Activated CD4-positive, alpha-beta T cell treated with anti-CD3 and anti-CD28 coated beads for 36 hours (primary cell): ENCODE measurements around the gene SSH3. TPM values are rescaled to one million over a fixed set of nuclear protein-coding genes. Genes with fewer than 3 reads are reported as not detected.
A peak's percentile ranks its signal among the peaks of the same experiment; 100 is the strongest.

Experiments used
- ATAC-seq: fragments of 200-7000 bp; cut with Tn5 transposase; one replicate; pipeline ENCODE4 v1.10.0; 2021; ENCODE audit warnings: mild to moderate bottlenecking, moderate library complexity
- CTCF ChIA-PET: fragments of 350-600 bp; sonication (Branson Sonifier 250); formaldehyde crosslinking; loops from one replicate; lab custom pipeline; 2021; ENCODE audit warnings: antibody characterized with exemption; lab: Charles Lee
- POLR2A ChIA-PET: fragments of 350-600 bp; sonication (Branson Sonifier 250); formaldehyde crosslinking; loops from one replicate; lab custom pipeline; 2021; ENCODE audit warnings: antibody characterized with exemption, inconsistent platforms; lab: Charles Lee
- DNase-seq: peaks from one replicate; pipeline ENCODE4 v3.0.0-alpha.2; 2020
- H3K27ac Mint-ChIP-seq: one replicate; pipeline ENCODE4 v1.8.0; 2021; ENCODE audit warnings: mixed read lengths
- H3K27me3 Mint-ChIP-seq: one replicate; pipeline ENCODE4 v1.8.0; 2021; ENCODE audit warnings: mixed read lengths
- H3K36me3 Mint-ChIP-seq: one replicate; pipeline ENCODE4 v1.8.0; 2021; ENCODE audit warnings: low read depth, mixed read lengths
- H3K4me1 Mint-ChIP-seq: one replicate; pipeline ENCODE4 v1.8.0; 2021; ENCODE audit warnings: mixed read lengths
- H3K4me3 Mint-ChIP-seq: one replicate; pipeline ENCODE4 v1.8.0; 2021; ENCODE audit warnings: mild to moderate bottlenecking, moderate library complexity, mixed read lengths
- H3K9me3 Mint-ChIP-seq: one replicate; pipeline ENCODE4 v1.8.0; 2021; ENCODE audit warnings: low read depth, mixed read lengths
- intact Hi-C, 2 experiments: fragments of 100-400 bp; cut with DNase I in 1 of 2; cut with micrococcal nuclease in 1 of 2; formaldehyde crosslinking; loops; one replicate each; pipeline versions ENCODE4 v1.14.2 to v1.15.1; 2022 to 2024; cut with DNase I, micrococcal nuclease
- total RNA-seq, 2 experiments: library from RNA; stranded (reverse); gene quantifications; one replicate each; pipeline ENCODE4 v1.2.3, GENCODE V29; 2021

SSH3 gene
- total RNA-seq, 2 experiments from 2014 or later = 6.0 to 11.1 TPM

DNA sequence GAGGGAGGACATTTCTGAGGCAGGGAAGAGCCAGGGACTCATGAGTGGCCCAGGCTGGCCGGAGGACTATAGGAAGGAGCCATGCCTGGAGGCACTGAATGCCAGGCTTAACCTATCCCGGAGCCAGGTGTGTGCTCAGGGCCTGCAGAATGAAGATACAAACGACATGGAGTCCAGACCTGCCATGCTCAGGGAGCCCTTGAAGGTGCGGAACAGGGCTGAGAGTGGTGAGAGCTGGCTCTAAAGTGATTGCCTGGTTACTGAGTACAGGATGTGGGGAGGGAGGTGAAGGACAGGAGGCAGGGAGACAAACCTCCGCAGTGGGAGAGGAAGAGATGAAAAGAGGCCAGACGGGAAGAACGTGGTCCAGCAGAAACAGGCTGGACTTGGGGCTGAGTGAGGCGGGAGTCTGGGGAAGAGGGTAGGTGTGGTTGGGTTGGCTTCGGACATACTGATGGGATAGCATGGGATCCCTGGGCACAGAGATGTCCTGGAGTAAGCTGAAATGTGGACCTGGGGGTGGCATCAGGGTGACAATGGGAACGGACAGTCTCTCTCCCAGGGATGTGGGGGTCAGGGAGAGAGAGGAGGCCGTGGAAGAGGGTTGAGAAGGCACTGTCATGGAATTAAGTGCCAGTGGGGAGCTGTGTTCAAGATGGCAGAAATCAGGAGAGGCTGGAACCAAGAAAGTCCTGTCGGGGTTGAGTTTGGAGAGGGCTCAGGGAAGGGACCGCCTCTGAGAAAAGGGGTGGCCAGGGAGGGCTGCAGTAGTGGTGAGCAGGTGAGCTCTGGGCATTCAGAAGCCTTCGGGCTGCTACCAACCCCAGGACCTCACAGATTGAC is 15.8 kb upstream of the SSH3 start:
- Mint-ChIP-seq H3K27me3 (no peaks in the 10 kb centered on the region), H3K4me1 (peaks cover 49% of the 10 kb centered on the region), H3K36me3 (peaks cover 50% of the 10 kb centered on the region), H3K9me3 (no peaks in the 10 kb centered on the region), H3K27ac (peak overlapping the region; percentile 97), H3K4me3 (peak overlapping the region; percentile 64)
- ATAC-seq (peak; percentile 35), DNase-seq (peak; percentile 59)
- intact Hi-C loops = loop anchor here (1.0 to 5.0 kb wide), 14 partner anchors 10 to 671 kb away; partner anchors contain the start of genes CDK2AP2 (in 1 of the 2), GSTP1 (in 1 of the 2), LRFN4 (in 1 of the 2) and RBM14 (in 1 of the 2)
- CTCF ChIA-PET = interaction anchor here (0.6 to 1.9 kb wide), 13 partner anchors 8 to 149 kb away, joined by 3 to 10 read pairs (median 4); no protein-coding TSS in a partner anchor
- POLR2A ChIA-PET = interaction anchor here (0.5 to 2.2 kb wide), 6 partner anchors 11 to 127 kb away, joined by 3 to 16 read pairs (median 9); partner anchors contain the start of gene SSH3

DNA sequence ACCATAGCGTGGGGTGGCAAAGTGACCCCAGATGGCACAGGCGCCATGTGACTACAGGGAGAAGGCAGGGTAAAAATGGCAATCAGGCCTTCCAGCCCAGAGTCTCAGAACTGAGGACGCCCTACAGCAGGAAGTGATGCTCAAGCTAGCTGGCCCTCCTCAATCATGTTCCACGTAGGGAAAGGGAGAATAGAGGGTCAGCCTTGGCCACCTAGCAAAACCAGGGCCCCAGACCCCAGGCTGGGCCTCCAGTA is 15.2 kb upstream of the SSH3 start:
- DNase-seq (no peak), ATAC-seq (peak; percentile 25)
- Mint-ChIP-seq H3K27me3 (no peaks in the 10 kb centered on the region), H3K27ac (peak overlapping the region; percentile 97), H3K9me3 (no peaks in the 10 kb centered on the region), H3K36me3 (peaks cover 51% of the 10 kb centered on the region), H3K4me1 (peaks cover 54% of the 10 kb centered on the region), H3K4me3 (peak overlapping the region; percentile 64)
- POLR2A ChIA-PET = interaction anchor here (0.6 to 2.2 kb wide), 6 partner anchors 11 to 1788 kb away, joined by 3 to 16 read pairs (median 9); partner anchors contain the start of gene SSH3
- CTCF ChIA-PET = interaction anchor here (0.6 to 1.9 kb wide), 13 partner anchors 10 to 183 kb away, joined by 3 to 10 read pairs (median 4); no protein-coding TSS in a partner anchor
- intact Hi-C loops = loop anchor here (1.0 to 5.0 kb wide), 14 partner anchors 11 to 671 kb away; partner anchors contain the start of genes CDK2AP2 (in 1 of the 2), GSTP1 (in 1 of the 2), LRFN4 (in 1 of the 2) and RBM14 (in 1 of the 2)

DNA sequence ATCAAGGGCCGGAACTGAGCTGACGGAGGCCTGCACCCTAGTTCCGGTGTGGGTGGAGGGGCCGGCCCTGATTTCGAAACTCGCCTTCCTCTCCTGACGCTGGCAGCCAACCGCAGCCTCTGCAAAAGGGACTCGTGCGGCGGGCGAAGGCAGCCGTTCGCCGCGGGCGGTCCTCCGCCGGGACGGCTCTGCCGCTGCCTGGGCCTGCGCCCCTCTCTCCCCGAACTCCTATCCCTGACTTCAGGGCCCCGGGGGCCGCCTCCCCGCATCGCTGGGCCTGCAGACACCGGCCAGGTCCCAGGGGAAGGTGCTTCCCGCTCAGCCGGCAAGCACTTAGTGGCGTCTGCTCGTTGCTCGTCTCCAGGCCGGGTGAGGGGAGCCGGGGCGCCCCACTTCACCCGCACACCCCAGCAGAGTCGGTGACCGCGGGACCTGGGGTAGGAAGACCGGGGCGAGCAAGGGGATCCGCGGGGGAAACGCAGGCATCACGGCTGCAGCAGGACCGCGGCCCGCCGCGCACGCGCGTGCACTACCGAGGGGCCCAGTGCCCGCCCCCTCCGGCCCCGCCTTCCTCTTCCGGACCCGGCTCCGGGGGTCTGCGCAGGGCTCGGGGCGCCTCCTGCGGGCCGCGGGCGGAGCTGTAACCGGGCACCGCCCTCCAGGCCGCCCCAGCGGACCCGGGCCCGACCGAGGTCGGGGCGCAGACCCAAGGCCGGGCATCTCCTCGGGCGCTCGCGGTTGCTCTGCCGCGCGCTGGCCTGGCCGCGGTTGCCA is 14.7 kb upstream of the SSH3 start:
- H3K4me3 Mint-ChIP-seq = peak overlapping the region; percentile 64
- ChIA-PET POLR2A (interaction anchor here (0.6 to 2.2 kb wide), 8 partner anchors 12 to 1789 kb away, joined by 3 to 16 read pairs (median 6); partner anchors contain the start of gene SSH3), CTCF (interaction anchor here (0.6 to 1.9 kb wide), 14 partner anchors 10 to 639 kb away, joined by 3 to 10 read pairs (median 4); no protein-coding TSS in a partner anchor)
- DNase-seq (peak; percentile 95), ATAC-seq (peak; percentile 62)
- peak overlapping the region; percentile 97 for H3K27ac Mint-ChIP-seq
- H3K9me3 Mint-ChIP-seq = no peaks in the 10 kb centered on the region
- peaks cover 50% of the 10 kb centered on the region for H3K36me3 Mint-ChIP-seq
- H3K27me3 Mint-ChIP-seq = no peaks in the 10 kb centered on the region
- H3K4me1 Mint-ChIP-seq = peaks cover 56% of the 10 kb centered on the region
- intact Hi-C loops = loop anchor here (1.0 to 5.0 kb wide), 17 partner anchors 11 to 672 kb away; partner anchors contain the start of genes CDK2AP2 (in 1 of the 2), GSTP1 (in 1 of the 2), KDM2A (in 1 of the 2) and LRFN4 (in 1 of the 2)

DNA sequence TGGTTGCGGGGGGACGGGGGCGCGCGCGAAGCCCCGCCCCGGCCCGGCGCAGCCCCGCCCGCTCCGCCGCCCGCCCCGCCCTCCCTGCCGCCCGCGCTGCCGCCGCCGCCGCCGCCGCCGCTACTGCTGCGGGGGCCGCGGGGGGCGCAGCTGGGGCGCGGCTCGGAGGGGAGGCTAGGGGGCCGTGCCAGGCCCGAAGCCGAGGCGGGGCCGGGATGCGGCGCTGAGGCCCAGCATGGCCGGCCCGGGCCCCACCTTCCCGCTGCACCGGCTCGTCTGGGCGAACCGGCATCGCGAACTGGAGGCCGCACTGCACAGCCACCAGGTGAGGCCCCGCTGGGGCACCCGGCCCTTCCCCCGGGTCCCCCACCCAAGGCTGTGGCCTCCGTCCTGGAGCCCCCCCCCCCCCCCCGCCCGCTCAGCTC is 14.1 kb upstream of the SSH3 start, which contains the start of gene ANKRD13D:
ANKRD13D (plus strand) TSS at position 78 of the 425 bp plus-strand sequence; CDS start at position 236, 158 bp downstream.
- ChIA-PET CTCF (interaction anchor here (0.7 to 1.9 kb wide), 4 partner anchors 22 to 639 kb away, joined by 3 to 9 read pairs (median 8); no protein-coding TSS in a partner anchor), POLR2A (interaction anchor here (0.9 to 2.2 kb wide), 5 partner anchors 12 to 49 kb away, joined by 4 to 16 read pairs (median 9); partner anchors contain the start of gene SSH3)
- intact Hi-C loops = loop anchor here (1.0 to 5.0 kb wide), 11 partner anchors 28 to 672 kb away; partner anchors contain the start of genes CDK2AP2 (in 1 of the 2), GSTP1 (in 1 of the 2), KDM2A (in 1 of the 2) and LRFN4 (in 1 of the 2)
- peaks cover 52% of the 10 kb centered on the region for H3K36me3 Mint-ChIP-seq
- DNase-seq (no peak), ATAC-seq (no peak)
- H3K4me1 Mint-ChIP-seq = peaks cover 61% of the 10 kb centered on the region
- H3K27ac Mint-ChIP-seq = peak within 1 kb of the TSS; percentile 97
- H3K27me3 Mint-ChIP-seq = no peaks in the 10 kb centered on the region
- no peaks in the 10 kb centered on the region for H3K9me3 Mint-ChIP-seq
- peak within 1 kb of the TSS; percentile 87 for H3K4me3 Mint-ChIP-seq

DNA sequence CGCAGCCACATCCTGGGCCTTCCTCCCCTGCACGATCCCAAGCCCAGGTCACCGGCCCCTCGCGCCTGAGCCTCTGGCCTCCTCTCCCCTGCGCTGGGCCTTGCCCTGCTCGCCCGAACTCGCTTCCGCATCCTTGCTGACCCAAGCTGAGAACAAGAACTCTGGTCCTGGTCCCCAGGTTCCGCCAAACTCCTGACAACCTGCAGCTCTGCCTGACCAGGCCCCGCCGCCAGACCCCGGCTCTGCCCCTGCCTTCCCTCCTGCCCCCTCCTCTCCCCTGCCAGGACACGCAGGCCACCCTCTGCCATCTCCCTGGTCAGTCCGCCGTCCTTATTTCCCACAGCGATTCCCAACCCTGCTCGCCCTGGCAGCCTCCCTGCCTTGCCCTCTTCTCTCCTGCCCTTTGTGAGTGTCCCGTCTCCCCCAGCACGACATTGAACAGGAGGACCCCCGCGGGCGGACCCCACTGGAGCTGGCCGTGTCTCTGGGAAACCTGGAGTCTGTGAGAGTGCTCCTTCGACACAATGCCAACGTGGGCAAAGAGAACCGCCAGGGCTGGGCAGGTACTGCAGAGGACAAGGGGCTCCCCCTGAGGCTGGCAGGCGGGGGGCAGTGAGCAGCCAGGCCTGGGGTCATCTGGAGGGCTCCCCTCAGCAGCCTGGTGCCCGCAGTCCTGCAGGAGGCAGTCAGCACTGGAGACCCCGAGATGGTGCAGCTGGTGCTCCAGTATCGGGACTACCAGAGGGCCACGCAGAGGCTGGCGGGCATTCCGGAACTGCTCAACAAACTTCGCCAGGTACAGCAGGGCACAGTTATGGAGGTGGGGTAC is 13.5 kb upstream of the SSH3 start:
- Mint-ChIP-seq H3K36me3 (peaks cover 48% of the 10 kb centered on the region), H3K4me3 (peak overlapping the region; percentile 87), H3K4me1 (peaks cover 61% of the 10 kb centered on the region), H3K9me3 (no peaks in the 10 kb centered on the region), H3K27me3 (no peaks in the 10 kb centered on the region), H3K27ac (peak overlapping the region; percentile 87)
- CTCF ChIA-PET = interaction anchor here (0.7 to 1.9 kb wide), 2 partner anchors 26 to 28 kb away, joined by 3 to 9 read pairs; no protein-coding TSS in a partner anchor
- POLR2A ChIA-PET = interaction anchor here (0.9 to 2.0 kb wide), 4 partner anchors 22 to 50 kb away, joined by 3 to 9 read pairs (median 4); no protein-coding TSS in a partner anchor
- no peak for ATAC-seq
- no peak for DNase-seq
- intact Hi-C loops = loop anchor here (1.0 to 5.0 kb wide), 11 partner anchors 27 to 673 kb away; partner anchors contain the start of genes CDK2AP2 (in 1 of the 2), GSTP1 (in 1 of the 2), KDM2A (in 1 of the 2) and LRFN4 (in 1 of the 2)

DNA sequence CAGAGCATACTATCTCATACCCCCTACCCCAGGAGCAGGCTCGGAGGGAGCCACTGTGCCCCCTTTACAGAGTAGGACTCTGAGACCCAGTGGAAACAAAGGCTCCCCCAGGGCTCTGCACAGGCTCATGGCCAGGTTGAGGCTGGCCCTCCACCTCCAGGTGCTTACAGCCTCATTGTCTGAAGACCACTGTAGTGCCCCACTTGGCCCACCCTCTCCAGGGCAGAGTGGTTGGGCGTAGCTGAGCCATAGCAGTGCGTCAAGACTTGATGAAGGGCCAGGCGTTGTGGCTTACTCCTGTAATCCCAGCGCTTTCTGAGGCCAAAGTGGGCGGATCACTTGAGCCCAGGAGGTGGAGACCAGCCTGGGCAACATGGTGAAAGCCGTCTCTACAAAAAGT is 12.5 kb upstream of the SSH3 start:
- Mint-ChIP-seq H3K4me1 (peaks cover 57% of the 10 kb centered on the region), H3K36me3 (peaks cover 55% of the 10 kb centered on the region), H3K4me3 (peak overlapping the region; percentile 87), H3K27ac (peak overlapping the region; percentile 42), H3K9me3 (no peaks in the 10 kb centered on the region), H3K27me3 (no peaks in the 10 kb centered on the region)
- no peak for DNase-seq
- ChIA-PET POLR2A (interaction anchor here (0.8 to 1.1 kb wide), 2 partner anchors 13 to 24 kb away, joined by 3 read pairs; no protein-coding TSS in a partner anchor), CTCF (interaction anchor here (1.1 to 1.2 kb wide), 3 partner anchors 19 to 60 kb away, joined by 3 to 4 read pairs (median 3); no protein-coding TSS in a partner anchor)
- ATAC-seq = no peak
- intact Hi-C loops = no loop called here

DNA sequence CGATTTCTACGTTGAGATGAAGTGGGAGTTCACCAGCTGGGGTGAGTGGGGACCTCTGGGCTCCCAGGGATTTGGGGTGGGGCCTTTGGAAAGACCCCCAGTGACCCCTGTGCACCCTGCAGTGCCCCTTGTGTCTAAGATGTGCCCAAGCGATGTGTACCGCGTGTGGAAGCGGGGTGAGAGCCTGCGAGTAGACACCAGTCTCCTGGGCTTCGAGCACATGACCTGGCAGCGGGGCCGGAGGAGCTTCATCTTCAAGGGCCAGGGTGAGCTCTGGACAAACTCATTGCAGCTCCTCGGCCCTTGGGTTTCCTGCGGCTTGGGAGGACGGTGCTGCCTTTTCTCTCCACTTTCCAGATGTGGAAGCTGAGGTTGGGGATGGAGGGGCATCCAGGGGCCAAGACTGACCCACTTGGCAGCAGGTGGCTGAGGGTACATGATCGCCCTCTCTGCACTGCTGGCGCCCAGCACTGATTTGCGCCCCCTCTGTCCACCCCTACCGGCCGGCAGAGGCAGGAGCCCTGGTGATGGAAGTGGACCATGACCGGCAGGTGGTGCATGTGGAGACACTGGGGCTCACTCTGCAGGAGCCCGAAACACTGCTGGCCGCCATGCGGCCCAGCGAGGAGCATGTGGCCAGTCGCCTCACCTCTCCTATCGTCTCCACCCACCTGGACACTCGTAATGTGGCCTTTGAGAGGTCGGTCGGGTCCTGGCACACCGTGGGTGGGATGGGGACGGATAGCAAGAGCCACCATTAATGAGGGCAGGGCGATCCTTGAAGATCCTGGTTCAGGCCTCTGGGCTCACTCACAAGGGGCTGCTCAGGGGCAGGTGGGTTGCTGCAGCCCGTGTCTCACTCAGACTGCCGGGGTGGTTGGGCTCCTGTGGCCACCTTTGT is 11.6 kb upstream of the SSH3 start:
- no peak overlapping the region for H3K4me3 Mint-ChIP-seq
- peak overlapping the region; percentile 58 for H3K27ac Mint-ChIP-seq
- DNase-seq (no peak), ATAC-seq (no peak)
- intact Hi-C loops = no loop called here
- peaks cover 7% of the 10 kb centered on the region for H3K9me3 Mint-ChIP-seq
- no peaks in the 10 kb centered on the region for H3K27me3 Mint-ChIP-seq
- ChIA-PET POLR2A (interaction anchor here (0.8 kb wide), 1 partner anchor 14 kb away, joined by 3 read pairs; no protein-coding TSS in a partner anchor), CTCF (interaction anchor here (0.6 to 1.2 kb wide), 4 partner anchors 20 to 832 kb away, joined by 3 to 4 read pairs (median 3); no protein-coding TSS in a partner anchor)
- H3K36me3 Mint-ChIP-seq = peaks cover 60% of the 10 kb centered on the region
- H3K4me1 Mint-ChIP-seq = peaks cover 55% of the 10 kb centered on the region

DNA sequence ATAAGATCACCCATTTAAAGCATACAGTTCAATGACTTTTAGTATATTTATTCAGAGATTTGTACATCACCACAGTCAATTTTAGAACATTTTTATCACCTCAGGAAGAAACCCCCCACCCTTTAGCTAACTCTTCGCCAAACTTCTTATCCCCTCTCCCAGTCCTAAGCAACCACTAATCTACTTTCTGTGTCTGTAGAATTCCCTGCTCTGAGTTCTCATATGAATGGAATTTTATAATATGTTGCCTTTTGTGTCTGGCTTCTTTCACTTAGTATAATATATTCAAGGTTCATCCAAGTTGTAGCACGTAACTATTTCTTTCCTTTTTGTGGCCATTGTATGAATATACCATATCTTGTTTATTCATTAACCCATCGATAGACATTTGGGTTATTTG is 10.7 kb upstream of the SSH3 start:
- DNase-seq = no peak
- Mint-ChIP-seq H3K4me1 (peaks cover 49% of the 10 kb centered on the region), H3K27me3 (no peaks in the 10 kb centered on the region), H3K9me3 (peaks cover 10% of the 10 kb centered on the region), H3K4me3 (no peak overlapping the region), H3K36me3 (peaks cover 58% of the 10 kb centered on the region), H3K27ac (peak overlapping the region; percentile 58)
- intact Hi-C loops = no loop called here
- POLR2A ChIA-PET = no interaction called here
- ATAC-seq = no peak
- CTCF ChIA-PET = interaction anchor here (0.6 to 1.7 kb wide), 11 partner anchors 10 to 53 kb away, joined by 3 to 9 read pairs (median 4); partner anchors contain the start of gene SSH3

DNA sequence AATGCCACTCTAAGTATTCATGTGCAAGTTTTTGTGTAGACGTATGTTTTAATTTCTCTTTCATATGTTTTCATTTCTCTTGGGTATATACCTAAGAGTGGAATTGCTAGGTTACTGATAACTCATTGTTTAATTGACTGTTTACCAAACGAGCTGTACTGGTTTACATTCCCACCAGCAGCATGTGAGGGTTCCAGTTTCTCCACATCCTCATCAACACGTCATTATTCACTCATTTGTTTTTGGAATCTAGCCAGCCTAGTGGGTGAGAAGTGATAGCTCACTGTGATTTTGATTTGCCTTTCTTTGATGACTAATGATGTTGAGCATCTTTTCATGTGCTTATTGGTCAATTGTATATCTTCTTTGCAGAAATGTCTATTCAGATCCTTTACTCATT is 10.2 kb upstream of the SSH3 start:
- DNase-seq = no peak
- intact Hi-C loops = no loop called here
- Mint-ChIP-seq H3K27ac (peak overlapping the region; percentile 58), H3K27me3 (no peaks in the 10 kb centered on the region), H3K36me3 (peaks cover 58% of the 10 kb centered on the region), H3K4me3 (no peak overlapping the region), H3K9me3 (peaks cover 10% of the 10 kb centered on the region), H3K4me1 (peaks cover 45% of the 10 kb centered on the region)
- ATAC-seq = peak; percentile 4
- ChIA-PET CTCF (interaction anchor here (0.6 to 1.7 kb wide), 13 partner anchors 10 to 52 kb away, joined by 3 to 9 read pairs (median 4); partner anchors contain the start of gene SSH3), POLR2A (no interaction called here)
